Activated naive CD4-positive, alpha-beta T cell treated with anti-CD3 and anti-CD28 coated beads, Interleukin-2, amount 50 U/mL, for 72 hours (primary cell): Measurements from ENCODE around the gene TSPAN9. TPM values are rescaled to one million over a fixed set of nuclear protein-coding genes. Genes with fewer than 3 reads are reported as not detected.

Experiments
- ATAC-seq, 2 donors: fragments of 150-1000 bp; cut with Tn5 transposase; 2 replicates each; pipeline ENCODE4 v1.10.0; 2021; ENCODE audit warnings: mild to moderate bottlenecking in 2 of 2, moderate library complexity in 2 of 2
- DNase-seq, 2 donors: peaks; one replicate each; pipeline ENCODE4 v3.0.0; 2021 to 2022; ENCODE audit warnings: low spot score in 2 of 2
- H3K27ac Mint-ChIP-seq, 2 donors: one replicate each; pipeline ENCODE4 v1.8.0; 2022; ENCODE audit warnings: mild to moderate bottlenecking in 2 of 2, mixed read lengths in 2 of 2
- H3K36me3 Mint-ChIP-seq, 2 donors: one replicate each; pipeline ENCODE4 v1.8.0; 2022; ENCODE audit warnings: mixed read lengths in 2 of 2
- H3K9me3 Mint-ChIP-seq, 2 donors: one replicate each; pipeline ENCODE4 v1.8.0; 2022; ENCODE audit warnings: mixed read lengths in 2 of 2
- total RNA-seq, 2 donors: library from RNA; stranded (reverse); gene quantifications; one replicate each; pipeline ENCODE4 v1.2.3, GENCODE V29; 2022

The TSPAN9 gene
- total RNA-seq, 2 donors from 2014 or later = 0.50 to 0.97 TPM

DNA sequence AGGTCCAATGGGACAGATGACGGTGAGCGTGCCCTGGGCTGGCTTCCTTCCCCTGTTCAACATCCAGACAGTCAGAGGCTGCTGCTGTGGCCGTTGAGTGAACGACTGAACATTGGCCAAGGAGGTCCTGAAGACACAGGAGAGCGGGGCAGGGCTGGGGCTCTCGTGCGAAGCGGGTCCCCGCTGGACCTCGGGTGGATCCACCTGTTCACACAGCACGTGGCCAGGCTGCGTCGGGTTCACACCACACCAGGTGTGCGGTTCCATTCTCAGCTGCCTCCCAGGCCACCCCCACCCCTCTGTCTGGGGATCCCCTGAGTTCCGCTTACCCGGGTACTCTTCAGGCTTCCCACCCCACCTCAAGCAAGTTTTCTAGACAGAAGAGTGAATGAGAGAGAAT, 214.8 kb downstream of the TSPAN9 start:
- Mint-ChIP-seq H3K9me3 (no peaks in the 10 kb centered on the region), H3K27ac (no peak overlapping the region), H3K36me3 (no peaks in the 10 kb centered on the region)
- DNase-seq = no peak
- ATAC-seq = no peak

DNA sequence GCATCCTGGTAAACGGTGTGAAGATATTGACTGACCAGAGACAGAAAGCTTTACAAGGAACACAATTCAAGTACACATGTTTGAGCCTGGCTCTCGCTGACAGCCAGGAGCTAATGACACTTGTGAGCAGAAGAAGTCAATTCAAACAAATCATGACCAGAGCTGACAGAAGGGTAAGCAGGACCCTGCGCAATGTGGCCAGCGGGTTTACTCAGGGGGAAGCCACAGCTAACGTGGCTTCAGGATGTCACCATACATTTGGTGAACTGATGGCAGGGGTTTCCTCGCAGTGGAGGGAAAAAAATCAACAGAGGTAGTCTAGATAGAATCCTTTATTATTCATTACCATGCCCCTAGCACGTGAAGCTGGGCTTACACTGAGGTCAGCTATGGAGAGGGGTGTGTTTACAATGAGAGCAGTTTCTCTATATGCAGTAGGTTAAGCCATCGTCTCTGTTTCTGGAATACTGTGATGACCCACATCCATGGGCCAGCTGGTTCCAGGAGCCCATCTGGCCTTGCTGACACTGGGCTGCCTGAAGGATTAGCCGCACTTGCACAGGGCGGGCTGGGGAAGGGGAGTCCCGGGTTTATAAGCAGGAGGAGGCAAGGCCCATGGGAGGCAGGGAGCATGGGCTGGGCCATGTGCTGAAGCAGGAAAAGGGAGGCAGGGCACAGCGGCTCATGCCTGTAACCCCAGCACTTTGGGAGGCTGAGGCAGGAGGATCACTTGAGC, 215.7 kb downstream of the TSPAN9 start:
- Mint-ChIP-seq H3K36me3 (no peaks in the 10 kb centered on the region), H3K27ac (no peak overlapping the region), H3K9me3 (no peaks in the 10 kb centered on the region)
- no peak for DNase-seq
- no peak for ATAC-seq

DNA sequence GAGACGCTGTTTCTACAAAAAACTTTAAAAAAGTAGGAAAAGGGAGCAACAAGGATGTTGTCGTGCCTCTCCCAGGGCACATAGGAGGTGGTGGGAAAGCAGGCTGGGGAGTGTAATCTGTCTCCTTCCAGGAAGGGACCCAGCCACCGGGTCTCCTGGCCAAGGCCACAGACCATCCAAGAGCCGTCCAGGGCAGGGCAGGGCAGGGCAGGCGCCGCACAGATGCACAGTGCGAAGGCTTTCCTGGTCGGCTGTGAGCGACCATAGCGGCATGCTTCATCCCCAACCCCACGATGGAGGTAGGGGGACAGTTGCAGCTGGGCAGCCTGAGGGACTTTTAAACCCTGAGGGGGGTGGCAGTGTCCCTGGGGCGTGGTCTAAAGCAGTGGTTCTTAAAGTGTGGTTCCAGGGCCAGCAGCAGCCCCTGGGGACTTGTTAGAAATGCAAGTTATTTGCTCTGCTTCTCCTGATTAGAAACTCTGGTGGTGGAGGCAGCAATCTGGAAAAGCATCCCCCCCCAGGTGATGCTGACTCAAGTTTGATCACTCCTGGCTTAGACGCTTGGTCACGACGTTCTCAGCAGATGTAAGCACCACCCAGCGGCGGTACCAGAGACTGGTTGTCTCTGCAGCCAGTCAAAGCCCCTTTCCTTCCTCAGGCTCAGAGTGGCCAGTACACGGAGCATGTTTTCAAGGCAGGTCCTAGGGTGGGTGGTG, 216.4 kb downstream of the TSPAN9 start:
- H3K36me3 Mint-ChIP-seq = no peaks in the 10 kb centered on the region
- no peaks in the 10 kb centered on the region for H3K9me3 Mint-ChIP-seq
- DNase-seq (no peak), ATAC-seq (no peak)
- H3K27ac Mint-ChIP-seq = no peak overlapping the region

GRCh38 chr12:3294481-3294911, 217.3 kb downstream of the TSPAN9 start:
- Mint-ChIP-seq H3K36me3 (no peaks in the 10 kb centered on the region), H3K27ac (no peak overlapping the region), H3K9me3 (no peaks in the 10 kb centered on the region)
- ATAC-seq (no peak), DNase-seq (no peak)

DNA sequence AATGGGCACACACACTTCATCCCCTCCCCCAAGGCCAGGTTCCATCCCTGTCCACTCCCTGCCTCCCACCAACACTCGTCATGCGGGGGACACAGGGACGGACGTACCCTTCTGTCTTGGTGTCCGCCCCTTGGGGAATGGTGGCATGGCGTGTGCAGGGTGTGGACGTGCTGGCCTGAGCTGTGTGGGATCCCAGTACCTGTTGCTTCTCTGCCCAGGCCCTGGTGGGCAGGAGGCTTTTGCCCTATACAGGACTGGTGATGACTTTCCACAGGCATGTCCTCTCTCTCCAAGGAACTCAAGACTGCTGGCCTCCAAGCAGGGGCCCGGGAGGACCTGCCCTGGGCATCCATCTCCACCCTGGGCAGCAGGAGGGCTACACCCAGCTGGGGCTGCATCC, 218.0 kb downstream of the TSPAN9 start:
- no peaks in the 10 kb centered on the region for H3K9me3 Mint-ChIP-seq
- no peak for ATAC-seq

DNA sequence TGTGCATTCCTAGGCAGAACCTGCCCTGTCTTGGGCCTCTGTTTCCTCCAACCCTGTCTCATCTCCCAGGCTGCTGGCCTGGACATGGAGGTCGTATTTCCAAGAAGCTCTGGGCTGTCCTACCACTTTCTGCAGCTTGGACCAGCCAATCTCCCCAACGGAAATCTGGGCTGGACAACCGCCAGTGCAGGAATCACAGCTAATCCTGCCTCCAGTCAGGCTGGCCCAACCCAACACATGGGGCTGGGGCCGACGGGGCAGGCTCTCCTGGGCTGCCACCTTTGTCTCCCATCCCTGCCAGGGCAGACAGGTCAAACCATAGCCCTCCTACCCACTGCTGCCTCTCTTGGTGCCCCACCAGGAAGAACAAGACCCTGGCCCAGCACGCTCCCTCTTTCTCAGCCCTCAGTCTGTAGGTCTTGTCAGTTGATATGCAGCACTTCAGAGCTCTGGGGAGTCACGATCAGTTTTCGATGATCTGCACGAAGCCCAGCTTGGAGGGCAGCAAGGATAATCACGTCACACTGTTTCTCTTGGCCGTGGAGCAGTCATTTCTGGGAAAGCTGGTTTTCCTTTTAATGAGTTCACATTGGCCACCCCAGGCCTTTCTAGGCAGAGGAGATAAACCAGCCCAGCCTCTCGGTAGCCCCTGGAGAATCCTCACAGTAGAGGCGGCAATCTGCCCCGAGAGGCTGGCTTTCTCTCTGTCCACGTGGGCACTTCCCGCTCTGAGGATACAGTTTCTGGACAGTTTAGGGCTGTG, 218.6 kb downstream of the TSPAN9 start:
- Mint-ChIP-seq H3K36me3 (no peaks in the 10 kb centered on the region), H3K27ac (no peak overlapping the region), H3K9me3 (no peaks in the 10 kb centered on the region)
- DNase-seq (no peak), ATAC-seq (no peak)

More for the DNA sequence above, 218.0 kb downstream of the TSPAN9 start:
- H3K27ac Mint-ChIP-seq = no peak overlapping the region
- H3K36me3 Mint-ChIP-seq = no peaks in the 10 kb centered on the region
- DNase-seq = no peak

- H3K27ac Mint-ChIP-seq = no peak overlapping the region
- ATAC-seq (no peak), DNase-seq (no peak)
- no peaks in the 10 kb centered on the region for H3K9me3 Mint-ChIP-seq
- H3K36me3 Mint-ChIP-seq = no peaks in the 10 kb centered on the region
Measured at GRCh38 chr12:3296409-3296701, 219.2 kb downstream of the TSPAN9 start.

- DNase-seq (no peak), ATAC-seq (no peak)
- Mint-ChIP-seq H3K9me3 (no peaks in the 10 kb centered on the region), H3K36me3 (no peaks in the 10 kb centered on the region), H3K27ac (peak overlapping the region in 1 of 2 donors; percentile 89)
Measured at GRCh38 chr12:3298603-3299002, 221.4 kb downstream of the TSPAN9 start.

- peak; percentile 80 to 81 for DNase-seq
- no peaks in the 10 kb centered on the region for H3K9me3 Mint-ChIP-seq
- H3K36me3 Mint-ChIP-seq = no peaks in the 10 kb centered on the region
- peak; percentile 90 to 91 for ATAC-seq
- H3K27ac Mint-ChIP-seq = peak overlapping the region; percentile 82 to 89
Measured at GRCh38 chr12:3299929-3300832, 223.0 kb downstream of the TSPAN9 start.

DNA sequence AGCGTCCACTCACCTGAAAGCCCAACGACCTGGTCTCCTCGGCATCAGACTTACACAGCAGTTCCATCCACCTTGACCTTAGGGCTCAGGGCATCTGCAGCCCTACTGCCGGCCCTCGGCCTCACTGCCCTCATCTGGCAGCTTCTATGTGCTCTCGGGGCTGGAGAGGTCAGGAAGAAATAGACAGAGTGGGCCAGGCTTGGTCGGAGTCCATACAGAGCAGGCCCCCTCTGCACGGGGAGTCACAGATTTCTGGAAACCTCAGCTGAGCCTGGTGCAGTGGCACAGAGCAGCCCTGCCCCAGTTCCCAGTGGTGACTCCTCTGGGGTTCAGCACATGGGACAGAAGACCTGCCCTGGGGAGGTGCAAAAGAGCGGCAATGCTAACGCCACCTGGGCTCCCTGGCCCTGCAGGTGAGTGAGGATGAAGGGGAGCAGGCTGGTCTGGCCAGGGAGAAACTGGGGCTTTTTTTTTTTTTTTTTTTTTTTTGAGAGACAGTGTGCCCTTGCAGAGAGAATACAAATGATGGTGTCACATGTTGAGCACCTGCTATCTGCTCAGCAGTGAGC, 223.7 kb downstream of the TSPAN9 start:
- H3K9me3 Mint-ChIP-seq = no peaks in the 10 kb centered on the region
- DNase-seq (no peak), ATAC-seq (no peak)
- no peaks in the 10 kb centered on the region for H3K36me3 Mint-ChIP-seq
- peak overlapping the region in 1 of 2 donors; percentile 89 for H3K27ac Mint-ChIP-seq

- Mint-ChIP-seq H3K27ac (no peak overlapping the region), H3K9me3 (no peaks in the 10 kb centered on the region), H3K36me3 (no peaks in the 10 kb centered on the region)
- ATAC-seq (no peak), DNase-seq (no peak)
Measured at GRCh38 chr12:3302401-3303041, 225.3 kb downstream of the TSPAN9 start.

- no peak overlapping the region for H3K27ac Mint-ChIP-seq
- no peaks in the 10 kb centered on the region for H3K36me3 Mint-ChIP-seq
- ATAC-seq (peak in 1 of 2 donors; percentile 29), DNase-seq (no peak)
- no peaks in the 10 kb centered on the region for H3K9me3 Mint-ChIP-seq
Measured at GRCh38 chr12:3303410-3304136, 226.4 kb downstream of the TSPAN9 start.

DNA sequence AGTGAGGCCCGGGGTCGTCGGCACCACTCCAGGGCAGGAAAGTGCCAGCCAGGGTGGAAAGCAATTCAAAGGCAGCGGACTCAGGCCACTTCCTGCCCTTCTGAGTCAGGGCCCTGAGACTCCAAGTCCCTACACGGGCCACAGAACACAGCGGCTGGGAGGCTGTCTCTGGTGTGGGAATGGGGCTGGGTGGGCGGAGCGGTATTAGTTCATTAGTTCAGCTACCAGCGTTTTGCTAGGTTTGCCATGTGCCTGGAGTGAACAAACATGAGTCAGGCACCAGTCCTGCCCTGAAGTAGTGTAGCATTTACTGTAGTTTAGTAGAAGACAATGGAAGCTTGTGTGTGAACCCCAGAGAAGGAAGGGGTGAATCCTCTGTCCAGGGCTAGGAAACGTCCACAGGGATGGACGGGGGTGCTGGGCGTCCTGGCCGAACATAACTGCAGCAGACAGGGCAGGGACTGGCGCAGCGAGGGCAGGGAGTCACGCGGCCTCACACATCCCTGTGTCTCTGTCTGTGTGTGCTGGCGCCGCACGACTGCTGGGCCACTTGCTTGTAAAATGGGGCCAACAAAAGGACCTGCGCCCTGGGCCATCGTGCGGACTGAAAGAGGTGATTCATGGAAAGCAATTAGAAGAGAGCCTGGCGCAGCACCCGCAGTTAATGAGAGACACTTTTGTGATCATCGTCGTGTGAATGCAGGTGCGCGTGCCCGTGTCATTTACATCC, 227.4 kb downstream of the TSPAN9 start:
- Mint-ChIP-seq H3K9me3 (no peaks in the 10 kb centered on the region), H3K36me3 (no peaks in the 10 kb centered on the region), H3K27ac (no peak overlapping the region)
- DNase-seq = no peak
- ATAC-seq = no peak

- H3K9me3 Mint-ChIP-seq = no peaks in the 10 kb centered on the region
- no peak for ATAC-seq
- H3K27ac Mint-ChIP-seq = no peak overlapping the region
- H3K36me3 Mint-ChIP-seq = no peaks in the 10 kb centered on the region
- DNase-seq = no peak
Measured at GRCh38 chr12:3305464-3305863, 228.3 kb downstream of the TSPAN9 start.
